Measurements from ENCODE around the gene WDR91.
"Not testable (repeated sequence)": the region's sequence is repeated elsewhere in the genome, so short reads cannot be mapped to it uniquely, and the experiment has no call there.

The WDR91 gene

DNA sequence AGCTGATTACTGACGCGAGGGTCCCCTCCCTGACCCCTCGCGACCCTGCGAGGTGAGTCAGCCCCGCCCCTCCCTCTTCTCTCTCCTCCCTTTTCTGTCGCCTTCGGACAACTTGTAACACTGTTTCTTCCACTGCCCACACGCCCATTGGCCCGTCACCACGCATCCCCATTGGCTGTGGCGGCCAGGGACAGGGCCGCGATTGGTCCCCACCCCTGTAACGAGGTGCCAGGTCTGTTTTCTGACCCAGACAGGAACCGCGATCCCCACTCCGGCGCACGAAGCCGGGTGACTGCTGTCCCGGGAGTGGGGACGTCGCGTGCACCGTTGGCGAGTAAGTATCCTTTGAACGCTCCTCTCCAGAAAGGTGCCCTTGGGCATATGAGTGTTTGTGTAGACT lies 22.2 kb upstream of the WDR91 start, which contains the start of gene STRA8:
Gene STRA8 (plus strand): TSS at position 269 of the 400 bp plus-strand sequence. CDS start 6,687 bp downstream, outside the sequence.
- DNase-seq (ENCODE audit: low spot score): no peak

- no peak for DNase-seq (ENCODE audit: low spot score)
Measured at GRCh38 chr7:135232720-135233119, 21.4 kb upstream of the WDR91 start.

DNA sequence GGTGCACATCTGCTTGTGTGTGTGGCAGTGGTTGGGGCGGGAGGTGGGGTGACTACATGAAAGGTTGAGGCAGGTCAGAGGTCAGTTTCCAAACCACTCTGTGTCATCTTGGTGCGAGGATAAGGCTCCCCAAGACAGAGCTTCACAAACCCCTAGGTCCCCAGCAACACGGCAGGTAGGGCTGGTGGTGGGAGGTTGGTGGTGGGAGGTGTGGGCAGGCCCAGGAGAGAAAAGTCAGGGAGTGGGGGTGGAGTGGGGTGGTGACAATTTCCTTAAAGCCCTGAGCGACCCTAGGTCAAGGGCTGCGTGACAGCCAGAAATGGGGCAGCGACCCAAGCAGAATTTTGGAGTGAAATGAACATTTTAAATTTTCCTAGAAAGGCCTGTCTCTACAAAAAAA lies 20.8 kb upstream of the WDR91 start:
- no peak for DNase-seq (ENCODE audit: low spot score)

DNA sequence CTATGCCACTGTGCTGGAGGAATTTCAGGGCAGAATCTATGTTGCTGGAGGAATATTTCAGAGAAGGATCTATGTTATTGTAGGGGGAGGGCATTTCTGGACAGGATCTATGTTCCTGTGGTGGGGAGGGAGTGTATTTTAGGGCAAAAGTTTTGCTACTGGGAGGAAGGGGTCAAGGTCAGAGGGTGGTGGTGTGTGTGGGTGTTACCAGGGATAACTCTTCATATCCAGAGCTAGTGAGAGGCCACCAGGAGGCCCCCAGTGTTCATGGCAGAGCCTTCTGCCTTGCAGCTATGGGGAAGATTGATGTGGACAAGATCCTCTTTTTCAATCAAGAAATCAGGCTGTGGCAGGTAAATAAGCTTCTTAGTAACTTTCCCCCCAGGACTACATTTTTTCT lies 20.4 kb upstream of the WDR91 start:
- DNase-seq (ENCODE audit: low spot score): no peak

DNA sequence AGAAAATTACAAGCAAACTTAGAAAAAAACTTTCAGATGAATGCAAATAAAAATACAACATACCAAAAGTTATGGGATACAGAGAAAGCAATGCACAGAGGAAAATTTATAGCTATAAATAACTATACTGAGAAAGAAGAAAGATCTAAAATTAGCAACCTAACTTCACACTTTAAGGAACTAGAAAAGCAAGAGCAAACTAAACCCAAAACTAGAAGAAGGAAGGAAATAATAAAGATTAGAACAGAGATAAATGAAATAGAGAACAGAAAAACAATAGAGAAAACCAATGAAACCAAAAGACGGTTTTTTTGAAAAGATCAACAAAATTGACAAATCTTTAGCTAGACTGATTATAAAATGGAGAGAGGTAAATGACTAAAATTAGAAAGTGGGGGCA lies 12.7 kb upstream of the WDR91 start:
- DNase-seq (ENCODE audit: low spot score): no peak

- peak; percentile 62 for DNase-seq (ENCODE audit: low spot score)
Measured at GRCh38 chr7:135217645-135218509, 6.6 kb upstream of the WDR91 start.

DNA sequence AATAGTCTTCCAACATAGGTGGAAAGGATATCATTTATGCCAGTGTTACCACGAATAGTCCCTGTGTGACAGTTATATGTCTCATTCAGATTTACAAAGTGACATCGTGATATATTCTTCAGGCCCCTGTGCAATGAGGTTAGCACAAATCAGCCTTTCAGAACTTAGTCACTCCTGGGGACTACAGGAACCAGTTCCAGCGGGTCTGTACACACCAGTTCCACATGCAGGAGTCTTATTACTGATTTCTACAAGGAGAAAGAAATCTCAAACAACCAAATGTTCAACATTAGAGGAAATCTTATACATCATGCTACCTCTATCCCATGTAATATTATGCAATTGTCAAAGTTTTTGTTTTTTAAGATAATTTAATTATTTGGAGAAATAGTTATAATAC lies 4.4 kb upstream of the WDR91 start:
- DNase-seq (ENCODE audit: low spot score): no peak

DNA sequence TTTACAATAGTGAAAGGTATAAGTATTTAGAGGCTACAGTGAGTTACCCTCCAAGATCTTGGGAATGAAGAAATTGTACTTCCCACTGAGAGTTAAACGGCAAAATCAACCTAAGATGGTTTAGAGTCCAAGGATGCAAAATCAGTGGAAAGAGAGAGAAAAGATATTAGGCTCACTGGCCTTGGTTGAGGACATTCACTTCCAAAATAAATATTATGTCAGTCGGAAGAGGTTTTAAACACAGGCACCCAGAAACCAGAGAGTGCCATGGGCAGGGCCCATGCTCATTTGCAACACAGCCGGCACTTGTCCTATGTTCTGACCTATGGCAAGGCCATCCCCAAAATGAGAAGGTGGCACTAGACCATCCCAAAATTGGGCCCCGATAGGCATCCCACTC lies 3.9 kb upstream of the WDR91 start:
- DNase-seq (ENCODE audit: low spot score): no peak

- DNase-seq (ENCODE audit: low spot score): no peak
Measured at GRCh38 chr7:135213831-135214230, 2.5 kb upstream of the WDR91 start.

DNA sequence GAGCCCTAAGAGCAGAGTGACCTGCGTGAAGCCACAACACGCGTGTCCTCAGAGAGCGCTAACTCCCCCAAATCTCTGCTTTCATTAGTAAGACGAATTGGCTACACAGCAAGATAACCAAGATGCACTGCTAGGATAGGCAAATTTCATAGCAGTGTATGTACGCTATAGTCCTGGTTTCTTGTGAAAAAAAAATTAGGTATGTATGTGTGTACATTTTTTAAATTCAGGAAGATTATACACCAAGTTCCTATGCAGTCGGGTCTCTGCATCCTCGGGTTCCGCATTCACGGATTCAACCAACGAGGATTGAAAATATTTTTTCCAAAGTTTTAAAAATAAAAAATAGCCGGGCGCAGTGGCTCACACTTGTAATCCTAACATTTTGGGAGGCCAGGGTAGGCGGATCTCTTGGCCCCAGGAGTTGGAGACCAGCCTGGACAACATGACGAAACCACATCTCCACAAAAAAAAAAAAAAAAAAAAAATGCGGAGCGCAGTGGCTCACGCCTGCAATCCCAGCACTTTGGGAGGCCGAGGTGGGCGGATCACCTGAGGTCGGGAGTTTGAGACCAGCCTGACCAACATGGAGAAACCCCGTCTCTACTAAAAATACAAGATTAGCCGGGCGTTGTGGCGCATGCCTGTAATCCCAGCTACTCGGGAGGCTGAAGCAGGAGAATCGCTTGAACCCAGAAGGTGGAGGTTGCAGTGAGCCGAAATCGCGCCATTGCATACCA lies 790 bp upstream of the WDR91 start:
- DNase-seq (ENCODE audit: low spot score): not testable (repeated sequence)

GRCh38 chr7:135210888-135211178 lies 493 bp downstream of the WDR91 start:
- peak; percentile 42 for DNase-seq (ENCODE audit: low spot score)

DNA sequence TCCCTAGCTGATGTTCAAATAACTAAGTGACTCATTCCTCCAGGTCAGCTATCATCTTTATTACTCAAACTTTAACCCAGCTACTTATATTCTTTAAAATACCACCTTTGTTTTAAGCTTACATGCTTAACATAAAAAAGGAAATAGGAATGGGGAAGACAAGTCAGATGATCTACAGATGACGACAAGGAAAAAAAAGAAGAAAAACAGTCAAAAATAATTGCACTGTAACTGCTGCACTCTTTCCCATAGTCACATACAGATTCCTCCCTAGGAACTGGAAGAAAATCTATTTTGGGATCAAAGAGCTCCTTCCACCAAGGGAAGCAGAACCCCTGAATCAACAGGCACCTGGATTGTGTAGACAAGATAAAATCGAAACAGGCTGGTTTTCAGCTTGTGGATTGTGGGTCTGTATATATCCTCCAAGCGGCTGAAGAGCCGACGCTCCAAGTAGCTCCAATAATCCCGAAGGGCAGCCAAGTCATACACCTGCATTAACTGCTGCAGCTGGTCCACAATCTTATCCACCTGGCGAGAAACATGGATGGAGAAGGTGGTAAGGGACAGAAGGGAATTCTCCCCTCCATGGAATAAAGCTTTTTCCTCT lies 2.0 kb downstream of the WDR91 start:
- DNase-seq (ENCODE audit: low spot score): no peak

DNA sequence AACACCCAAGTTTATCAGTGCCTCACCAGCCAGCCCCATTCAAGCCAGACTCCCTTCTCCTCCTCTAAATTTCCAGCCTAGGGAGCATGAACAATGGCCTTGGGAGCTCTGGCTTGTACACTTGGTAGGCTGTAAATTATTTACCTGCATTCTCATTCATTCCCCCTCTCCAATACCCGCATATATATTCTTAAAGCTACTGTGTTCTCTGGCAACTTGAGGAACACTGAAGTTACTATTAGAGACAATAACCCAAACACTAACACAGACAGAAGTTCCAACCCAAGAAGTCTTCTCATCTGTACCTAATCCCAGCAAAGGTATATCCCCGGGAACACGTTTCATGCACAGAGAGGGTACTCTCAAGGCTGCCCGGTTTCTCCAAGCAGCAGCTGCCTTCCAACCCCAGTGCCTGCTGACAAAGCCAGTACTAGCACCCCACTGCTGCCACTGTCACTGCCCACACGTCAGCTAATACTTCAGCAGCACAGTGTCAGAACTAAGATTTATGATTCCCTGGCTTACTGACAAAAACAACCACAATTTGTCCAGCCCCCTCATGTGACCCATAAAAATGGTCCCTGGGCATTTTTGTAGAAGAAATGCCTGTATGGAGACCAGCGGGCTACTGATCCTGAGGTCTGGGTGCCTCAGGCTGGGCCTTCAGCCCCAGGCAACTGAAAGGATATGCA lies 3.1 kb downstream of the WDR91 start:
- DNase-seq (ENCODE audit: low spot score): no peak

DNA sequence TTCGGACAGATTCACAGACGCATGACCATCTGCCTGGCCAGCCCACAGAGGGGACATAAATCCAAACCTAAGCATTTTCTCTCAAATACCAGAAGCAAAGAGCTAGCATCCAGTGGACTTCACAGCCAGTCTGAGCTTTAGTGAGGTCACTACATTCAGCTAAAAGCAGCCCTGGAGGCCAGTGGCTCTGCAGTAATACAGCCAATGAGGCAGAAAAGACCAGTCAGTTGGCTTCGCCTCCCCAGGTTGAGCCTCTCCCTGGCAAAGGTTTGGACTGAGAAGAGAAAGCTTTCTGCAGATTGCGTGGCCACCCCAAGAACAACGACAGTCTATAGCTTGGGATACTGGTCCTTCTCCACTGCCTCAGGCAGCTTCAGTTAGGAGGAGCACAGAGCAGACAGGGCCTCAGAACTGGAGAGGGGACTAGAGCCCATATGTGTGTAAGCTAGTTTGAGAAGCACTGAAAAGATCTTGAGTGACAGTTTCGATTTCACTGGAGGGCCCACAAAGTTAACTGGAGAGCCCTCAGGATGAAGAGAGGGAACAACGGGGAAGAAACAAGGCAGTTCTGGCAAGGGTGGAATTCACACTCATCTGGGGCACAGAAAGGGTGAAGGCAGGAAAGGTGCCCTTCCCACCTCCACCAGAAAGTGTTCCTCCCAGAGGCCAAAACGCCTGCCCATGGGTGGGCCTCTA lies 3.8 kb downstream of the WDR91 start:
- no peak for DNase-seq (ENCODE audit: low spot score)

DNA sequence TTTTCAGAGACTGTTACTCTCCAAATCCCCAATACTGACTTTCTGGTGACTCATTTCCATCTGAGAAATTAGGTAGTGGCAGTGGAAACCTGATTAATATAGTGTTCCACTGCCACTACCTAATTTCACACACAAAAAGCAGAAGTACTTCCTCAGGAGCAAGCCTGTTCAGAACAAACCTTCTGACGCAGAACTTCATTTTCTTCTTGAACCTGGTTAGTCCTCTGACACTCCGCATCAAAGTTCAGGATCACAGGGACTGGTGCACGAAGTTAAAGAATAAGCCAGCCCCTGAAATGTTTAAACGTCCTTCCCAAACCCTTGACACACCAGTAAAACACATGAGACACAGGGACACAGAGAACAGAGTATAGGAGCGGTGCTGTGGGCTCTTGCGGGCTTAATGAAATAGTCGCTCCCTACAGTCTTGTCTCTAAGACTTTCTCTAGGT lies 4.4 kb downstream of the WDR91 start:
- DNase-seq (ENCODE audit: low spot score): no peak

DNA sequence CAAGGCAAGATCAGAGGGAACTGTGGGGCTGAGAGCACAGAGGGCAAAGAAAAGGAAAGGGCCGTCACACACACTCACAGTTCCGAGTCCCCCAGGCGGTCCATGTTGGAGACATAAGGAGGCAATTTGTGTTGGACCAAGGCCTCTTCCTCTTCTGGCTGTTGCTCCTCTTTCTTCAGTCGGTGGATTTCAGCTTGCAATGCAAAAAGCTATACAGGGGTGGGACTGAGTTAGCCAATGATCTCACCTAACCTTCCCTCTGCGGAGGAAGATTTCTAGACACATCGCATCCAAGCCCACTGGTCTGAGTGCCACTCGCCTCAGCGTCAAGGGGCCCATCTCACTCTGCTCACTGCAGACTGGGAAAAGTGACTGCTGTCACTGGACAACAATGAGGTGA lies 5.5 kb downstream of the WDR91 start:
- no peak for DNase-seq (ENCODE audit: low spot score)

GRCh38 chr7:135204876-135205275 lies 6.5 kb downstream of the WDR91 start:
- DNase-seq (ENCODE audit: low spot score): no peak

- no peak for DNase-seq (ENCODE audit: low spot score)
Measured at GRCh38 chr7:135204341-135204749, 7.0 kb downstream of the WDR91 start.

GRCh38 chr7:135201350-135201749 lies 10.0 kb downstream of the WDR91 start:
- no peak for DNase-seq (ENCODE audit: low spot score)

DNA sequence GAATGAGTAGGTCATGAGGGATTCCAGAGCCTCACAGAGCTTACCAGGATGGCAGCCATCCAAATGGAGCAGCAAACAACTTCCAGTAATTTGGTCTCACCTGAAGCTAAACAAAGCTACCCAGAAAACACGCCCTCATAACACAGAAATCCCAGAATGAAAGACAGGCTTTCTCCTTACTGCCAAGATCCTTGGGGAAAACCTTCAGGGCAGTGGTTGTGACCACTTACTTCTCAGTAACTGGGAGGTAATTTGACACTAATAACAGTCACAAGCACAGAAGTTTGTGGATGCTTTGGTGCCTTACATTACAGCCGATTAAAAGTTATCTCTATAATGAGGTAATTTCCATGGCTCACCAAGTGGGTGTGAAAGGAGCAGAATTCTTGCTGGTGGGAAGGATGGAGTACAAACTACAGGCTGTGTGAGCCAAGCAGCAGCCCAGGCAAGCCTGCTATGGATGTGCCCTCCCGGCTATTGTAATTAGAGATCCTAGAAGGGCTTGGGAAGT lies 10.4 kb downstream of the WDR91 start:
- DNase-seq (ENCODE audit: low spot score): no peak

- DNase-seq (ENCODE audit: low spot score): no peak
Measured at GRCh38 chr7:135199439-135199838, 11.9 kb downstream of the WDR91 start.

Measured in HuH-7.5 (cell line).